HG03175 (cell line): ENCODE results near the gene PTPN14.
"Not testable (repeated sequence)": the region's sequence is repeated elsewhere in the genome, so short reads cannot be mapped to it uniquely, and the experiment has no call there.

Experiments
- ATAC-seq: cut with Tn5 transposase; IDR thresholded peaks from one replicate; pipeline ENCODE4 v1.9.1; 2021; ENCODE audit warnings: mild to moderate bottlenecking, moderate library complexity; ENCODE audit not compliant: unreplicated experiment

The PTPN14 gene

GRCh38 chr1:214413315-214413714, 138.1 kb downstream of the PTPN14 start:
- no peak for ATAC-seq

GRCh38 chr1:214404571-214405213, 146.7 kb downstream of the PTPN14 start:
- peak; percentile 42 for ATAC-seq

GRCh38 chr1:214404154-214404553, 147.2 kb downstream of the PTPN14 start:
- ATAC-seq: peak; percentile 90

GRCh38 chr1:214403431-214403830, 148.0 kb downstream of the PTPN14 start:
- ATAC-seq: no peak

GRCh38 chr1:214402613-214403083, 148.8 kb downstream of the PTPN14 start:
- no peak for ATAC-seq

- ATAC-seq: no peak
Measured at GRCh38 chr1:214401666-214402065, 149.7 kb downstream of the PTPN14 start.

- no peak for ATAC-seq
Measured at GRCh38 chr1:214400131-214400530, 151.3 kb downstream of the PTPN14 start.

GRCh38 chr1:214398490-214398889, 152.9 kb downstream of the PTPN14 start:
- ATAC-seq: no peak

- no peak for ATAC-seq
Measured at GRCh38 chr1:214397497-214397896, 153.9 kb downstream of the PTPN14 start.

GRCh38 chr1:214396330-214396729, 155.1 kb downstream of the PTPN14 start:
- ATAC-seq: no peak

GRCh38 chr1:214394569-214394968, 156.8 kb downstream of the PTPN14 start:
- not testable (repeated sequence) for ATAC-seq

- no peak for ATAC-seq
Measured at GRCh38 chr1:214393086-214393485, 158.3 kb downstream of the PTPN14 start.

- ATAC-seq: no peak
Measured at GRCh38 chr1:214391873-214392645, 159.3 kb downstream of the PTPN14 start.

GRCh38 chr1:214389734-214390133, 161.7 kb downstream of the PTPN14 start:
- no peak for ATAC-seq

- no peak for ATAC-seq
Measured at GRCh38 chr1:214386747-214387146, 164.7 kb downstream of the PTPN14 start.

GRCh38 chr1:214386333-214386732, 165.1 kb downstream of the PTPN14 start:
- no peak for ATAC-seq

GRCh38 chr1:214385428-214385827, 166.0 kb downstream of the PTPN14 start:
- no peak for ATAC-seq

GRCh38 chr1:214384373-214385079, 166.9 kb downstream of the PTPN14 start:
- ATAC-seq: no peak

- no peak for ATAC-seq
Measured at GRCh38 chr1:214383381-214384372, 167.7 kb downstream of the PTPN14 start.

- no peak for ATAC-seq
Measured at GRCh38 chr1:214380986-214381695, 170.3 kb downstream of the PTPN14 start.
